Measurements from ENCODE around the gene PDCD4. TPM values are rescaled to one million over a fixed set of nuclear protein-coding genes. Genes with fewer than 3 reads are reported as not detected.
"Not testable (repeated sequence)": the region's sequence is repeated elsewhere in the genome, so short reads cannot be mapped to it uniquely, and the experiment has no call there.

The PDCD4 gene
- total RNA-seq, 1 experiment from 2014 or later, result 133 TPM

GRCh38 chr10:110915035-110915434, 43.3 kb downstream of the PDCD4 start:
- H3K36me3 Mint-ChIP-seq (ENCODE audit: insufficient read depth, unreplicated experiment), result peaks cover 32% of the 10 kb centered on the region
- no peak for TF ChIP-seq CTCF (IDR thresholded peaks at IDR 0.05; ENCODE audit: unreplicated experiment)
- no TSS peak for BruUV-seq (replicated peaks)
- CTCF ChIA-PET, result interaction anchor here (0.8 kb wide), 1 partner anchor 80 kb away, joined by 4 read pairs; no protein-coding TSS in a partner anchor
- H3K27ac Mint-ChIP-seq (ENCODE audit: low read depth, unreplicated experiment), result peak overlapping the region; percentile 66
- no peak for DNase-seq (ENCODE audit: unreplicated experiment)
- POLR2A ChIA-PET, result interaction anchor here (0.5 to 5.5 kb wide), 6 partner anchors 9 to 1399 kb away, joined by 3 to 129 read pairs (median 4); no protein-coding TSS in a partner anchor
- H3K9me3 Mint-ChIP-seq (ENCODE audit: unreplicated experiment), result no peaks in the 10 kb centered on the region
- intact Hi-C loops (cut with micrococcal nuclease), result no loop called here
- no peaks in the 10 kb centered on the region for H3K27me3 Mint-ChIP-seq (ENCODE audit: insufficient read depth, unreplicated experiment)
- no peak overlapping the region for H3K4me3 Mint-ChIP-seq (ENCODE audit: unreplicated experiment)
- peaks cover 38% of the 10 kb centered on the region for H3K4me1 Mint-ChIP-seq (ENCODE audit: insufficient read depth, unreplicated experiment)

- CTCF ChIA-PET; BruUV-seq (replicated peaks); H3K9me3 Mint-ChIP-seq (ENCODE audit: unreplicated experiment); DNase-seq (ENCODE audit: unreplicated experiment); H3K27me3 Mint-ChIP-seq (ENCODE audit: insufficient read depth, unreplicated experiment); H3K4me3 Mint-ChIP-seq (ENCODE audit: unreplicated experiment); intact Hi-C loops (cut with micrococcal nuclease): not testable (repeated sequence)
- H3K27ac Mint-ChIP-seq (ENCODE audit: low read depth, unreplicated experiment), result peak overlapping the region; percentile 66
- H3K4me1 Mint-ChIP-seq (ENCODE audit: insufficient read depth, unreplicated experiment), result peaks cover 32% of the 10 kb centered on the region
- POLR2A ChIA-PET, result interaction anchor here (1.1 to 5.5 kb wide), 3 partner anchors 10 to 43 kb away, joined by 3 to 129 read pairs (median 4); no protein-coding TSS in a partner anchor
- H3K36me3 Mint-ChIP-seq (ENCODE audit: insufficient read depth, unreplicated experiment), result peaks cover 28% of the 10 kb centered on the region
Observed at GRCh38 chr10:110915600-110915999, 43.9 kb downstream of the PDCD4 start.

- Mint-ChIP-seq H3K36me3 (ENCODE audit: insufficient read depth, unreplicated experiment) (peaks cover 25% of the 10 kb centered on the region), H3K27me3 (ENCODE audit: insufficient read depth, unreplicated experiment) (no peaks in the 10 kb centered on the region), H3K4me3 (ENCODE audit: unreplicated experiment) (peak overlapping the region; percentile 89), H3K4me1 (ENCODE audit: insufficient read depth, unreplicated experiment) (peaks cover 29% of the 10 kb centered on the region), H3K9me3 (ENCODE audit: unreplicated experiment) (no peaks in the 10 kb centered on the region), H3K27ac (ENCODE audit: low read depth, unreplicated experiment) (peak overlapping the region; percentile 100)
- peak; percentile 59 for DNase-seq (ENCODE audit: unreplicated experiment)
- BruUV-seq (replicated peaks), result no TSS peak
- intact Hi-C loops (cut with micrococcal nuclease), result no loop called here
- POLR2A ChIA-PET, result interaction anchor here (0.6 to 5.5 kb wide), 23 partner anchors 11 to 706 kb away, joined by 3 to 129 read pairs (median 4); no protein-coding TSS in a partner anchor
- TF ChIP-seq CTCF (IDR thresholded peaks at IDR 0.05; ENCODE audit: unreplicated experiment), result no peak
- CTCF ChIA-PET, result interaction anchor here (0.6 to 1.5 kb wide), 5 partner anchors 14 to 1092 kb away, joined by 3 read pairs; no protein-coding TSS in a partner anchor
Observed at GRCh38 chr10:110916554-110917346, 45.0 kb downstream of the PDCD4 start.

- intact Hi-C loops (cut with micrococcal nuclease), result loop anchor here (1.0 to 2.0 kb wide), 2 partner anchors 15 to 172 kb away; no protein-coding TSS in a partner anchor
- Mint-ChIP-seq H3K27ac (ENCODE audit: low read depth, unreplicated experiment) (peak overlapping the region; percentile 100), H3K27me3 (ENCODE audit: insufficient read depth, unreplicated experiment) (no peaks in the 10 kb centered on the region), H3K9me3 (ENCODE audit: unreplicated experiment) (no peaks in the 10 kb centered on the region), H3K4me1 (ENCODE audit: insufficient read depth, unreplicated experiment) (peaks cover 21% of the 10 kb centered on the region), H3K36me3 (ENCODE audit: insufficient read depth, unreplicated experiment) (peaks cover 18% of the 10 kb centered on the region), H3K4me3 (ENCODE audit: unreplicated experiment) (peak overlapping the region; percentile 89)
- no TSS peak for BruUV-seq (replicated peaks)
- peak; percentile 95 for DNase-seq (ENCODE audit: unreplicated experiment)
- CTCF ChIA-PET, result interaction anchor here (0.6 to 1.4 kb wide), 5 partner anchors 12 to 613 kb away, joined by 3 to 5 read pairs (median 3); no protein-coding TSS in a partner anchor
- TF ChIP-seq CTCF (IDR thresholded peaks at IDR 0.05; ENCODE audit: unreplicated experiment), result no peak
- POLR2A ChIA-PET, result interaction anchor here (0.6 to 5.5 kb wide), 39 partner anchors 9 to 1266 kb away, joined by 3 to 129 read pairs (median 4); partner anchors contain the start of genes PDCD4 and SMNDC1
Observed at GRCh38 chr10:110918269-110918642, 46.5 kb downstream of the PDCD4 start.

All from MCF 10A (cell line).